Activated T-cell treated with anti-CD3 and anti-CD28 coated beads, Interleukin-2, amount 50 U/mL, for 48 hours (primary cell): ENCODE data around the gene SLC1A4.

ENCODE experiments used
- DNase-seq, 2 experiments: peaks; one replicate each; pipeline ENCODE4 v3.0.0-alpha.2; 2020

The SLC1A4 gene

DNA sequence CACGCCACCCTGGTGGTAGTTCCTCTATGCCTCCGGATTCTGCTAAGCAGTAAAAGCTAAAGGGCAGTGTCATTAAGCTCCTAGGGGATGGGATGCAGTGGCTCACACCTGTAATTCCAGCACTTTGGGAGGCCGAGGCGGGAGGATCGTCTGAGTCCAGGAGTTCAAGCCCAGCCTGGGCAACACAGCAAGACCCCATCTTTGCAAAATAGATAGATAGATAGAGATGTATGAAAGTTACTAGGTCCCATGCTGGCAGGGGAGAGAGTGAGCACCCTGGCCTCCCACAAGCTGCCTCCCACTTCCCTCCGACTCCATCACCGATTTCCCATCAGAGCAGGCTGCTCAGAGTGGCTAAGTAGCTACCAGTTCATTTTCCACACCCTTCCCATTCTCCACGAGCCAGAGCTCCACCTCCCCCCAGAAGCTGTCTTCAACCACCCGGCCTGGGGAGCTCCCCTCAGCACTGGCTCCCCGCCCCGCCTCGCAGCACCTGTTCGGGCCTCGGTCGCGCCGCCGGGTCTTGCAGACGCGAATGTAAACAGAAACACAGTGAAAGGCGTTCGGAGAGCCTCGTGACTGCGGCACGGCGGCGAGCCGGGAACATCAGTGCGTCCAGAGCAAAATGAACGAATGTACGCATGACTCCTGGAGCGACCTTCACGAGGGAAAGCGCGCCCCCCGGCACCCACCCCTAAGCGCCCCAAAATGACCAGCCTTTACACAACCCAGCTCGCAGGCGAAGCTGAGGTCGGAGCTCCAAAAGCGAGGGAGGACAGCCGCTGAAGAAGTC is 66.4 kb downstream of the SLC1A4 start:
- no peak for DNase-seq

DNA sequence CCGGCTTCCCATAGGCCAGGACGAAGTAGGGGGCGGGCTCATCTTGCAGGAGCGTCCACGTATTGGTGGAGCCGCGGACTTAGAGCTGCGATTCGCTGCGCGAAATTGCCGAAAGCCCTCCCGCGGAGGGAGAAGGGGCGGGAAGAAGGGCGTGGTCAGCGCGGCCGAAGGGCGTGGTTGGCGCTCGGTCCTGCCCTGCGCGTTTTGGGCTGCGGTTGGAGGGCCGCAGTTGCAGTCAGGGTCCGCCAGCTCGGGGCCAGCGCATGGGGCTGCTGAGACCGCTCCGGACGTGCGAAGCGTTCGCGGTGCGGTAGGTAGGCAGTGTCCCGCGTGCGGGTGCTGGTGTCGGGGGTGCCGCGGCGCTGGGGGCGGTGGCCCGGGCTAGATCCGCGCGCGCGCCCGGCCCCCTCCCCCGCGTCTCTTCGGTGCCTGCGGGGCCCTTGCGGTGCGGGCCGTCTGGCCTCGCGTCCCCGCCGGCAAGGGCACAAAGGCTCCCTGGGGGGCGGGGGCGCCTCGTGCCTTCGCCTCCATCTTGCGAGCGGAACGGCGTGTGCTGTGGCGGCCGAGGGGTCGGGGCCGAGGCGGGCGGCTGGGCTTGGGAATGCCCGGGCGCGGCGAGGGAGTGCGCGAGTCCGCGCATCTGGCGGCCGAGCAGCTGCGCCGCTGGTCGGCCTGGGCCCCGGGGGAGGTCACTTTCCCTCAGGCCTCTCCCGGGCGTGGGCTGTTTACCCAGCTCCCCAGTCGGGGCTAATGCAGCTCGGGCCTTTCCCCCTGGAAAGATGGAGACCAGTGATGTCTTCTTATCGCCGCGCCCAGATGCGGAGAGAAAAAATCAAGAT is 67.2 kb downstream of the SLC1A4 start, which contains the start of gene CEP68:
Gene CEP68, plus strand, starts transcription at position 202 of the 839 bp plus-strand sequence. CDS start 13,029 bp downstream, outside the sequence.
- DNase-seq: peak; percentile 95 to 97

DNA sequence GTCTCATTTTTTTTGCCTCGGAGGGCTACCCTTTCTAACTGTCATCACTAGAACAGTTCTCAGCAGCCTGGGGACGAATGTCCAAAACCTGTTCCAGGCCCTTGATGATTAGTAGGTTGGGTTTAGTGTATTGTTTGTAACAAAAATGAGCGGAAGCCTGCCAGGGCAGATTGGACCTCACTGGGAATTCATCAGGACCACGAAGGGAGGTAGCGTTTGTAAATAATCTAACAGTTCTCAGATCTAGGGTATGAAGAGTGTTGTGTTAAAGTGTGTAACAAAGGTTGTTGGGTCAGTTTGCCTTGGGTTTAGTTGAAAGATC is 67.8 kb downstream of the SLC1A4 start:
- no peak for DNase-seq

DNA sequence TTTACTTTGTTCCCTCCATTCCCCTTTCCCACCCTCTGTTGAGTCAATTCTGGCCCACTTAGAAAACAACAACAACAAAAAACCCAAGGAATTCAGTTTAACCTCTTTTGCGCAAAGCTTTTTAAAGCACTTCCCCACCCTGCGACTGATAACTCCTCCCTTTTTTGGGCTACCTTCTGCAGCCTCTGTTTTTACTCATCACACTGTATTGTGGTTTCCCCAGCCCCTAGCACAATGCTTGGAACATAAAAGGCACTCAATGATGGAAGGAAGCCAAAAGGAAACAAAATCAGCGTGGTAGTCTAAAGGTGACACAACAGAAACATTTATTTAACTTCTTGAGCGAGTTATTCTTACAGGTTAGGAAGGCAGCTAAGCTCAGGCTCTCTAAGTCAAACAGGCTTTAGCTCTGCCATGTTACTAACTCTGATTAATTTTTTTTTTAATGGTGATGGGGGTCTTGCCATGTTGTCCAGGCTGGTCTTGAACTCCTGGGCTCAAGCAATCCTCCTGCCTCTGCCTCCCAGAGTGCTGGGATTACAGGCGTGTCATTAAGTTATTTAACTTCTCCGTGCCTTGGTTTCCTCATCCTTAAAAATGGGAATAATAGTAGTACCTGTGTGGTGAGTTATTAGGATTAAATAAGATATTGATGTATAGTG is 68.3 kb downstream of the SLC1A4 start:
- peak in 1 of 2 experiments; percentile 47 for DNase-seq

DNA sequence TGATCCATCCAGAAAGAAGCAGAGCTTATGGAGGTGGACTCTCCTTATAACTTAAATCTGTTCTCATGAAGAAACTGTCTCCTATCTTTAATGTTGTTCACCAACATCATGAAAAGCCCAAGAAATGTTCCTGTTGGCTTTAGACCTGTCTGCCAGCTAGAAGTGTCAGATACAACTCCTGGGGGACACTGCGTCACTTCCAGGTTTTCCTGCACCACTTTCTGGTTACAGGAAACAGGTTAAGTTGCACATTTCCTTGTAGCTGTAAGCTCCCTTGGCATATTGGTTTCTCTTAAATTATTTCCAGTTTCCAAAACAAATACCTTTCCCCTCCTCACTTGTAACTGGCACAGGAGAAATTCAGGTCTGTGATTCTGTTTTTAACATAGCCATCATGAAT is 69.9 kb downstream of the SLC1A4 start:
- DNase-seq: no peak

DNA sequence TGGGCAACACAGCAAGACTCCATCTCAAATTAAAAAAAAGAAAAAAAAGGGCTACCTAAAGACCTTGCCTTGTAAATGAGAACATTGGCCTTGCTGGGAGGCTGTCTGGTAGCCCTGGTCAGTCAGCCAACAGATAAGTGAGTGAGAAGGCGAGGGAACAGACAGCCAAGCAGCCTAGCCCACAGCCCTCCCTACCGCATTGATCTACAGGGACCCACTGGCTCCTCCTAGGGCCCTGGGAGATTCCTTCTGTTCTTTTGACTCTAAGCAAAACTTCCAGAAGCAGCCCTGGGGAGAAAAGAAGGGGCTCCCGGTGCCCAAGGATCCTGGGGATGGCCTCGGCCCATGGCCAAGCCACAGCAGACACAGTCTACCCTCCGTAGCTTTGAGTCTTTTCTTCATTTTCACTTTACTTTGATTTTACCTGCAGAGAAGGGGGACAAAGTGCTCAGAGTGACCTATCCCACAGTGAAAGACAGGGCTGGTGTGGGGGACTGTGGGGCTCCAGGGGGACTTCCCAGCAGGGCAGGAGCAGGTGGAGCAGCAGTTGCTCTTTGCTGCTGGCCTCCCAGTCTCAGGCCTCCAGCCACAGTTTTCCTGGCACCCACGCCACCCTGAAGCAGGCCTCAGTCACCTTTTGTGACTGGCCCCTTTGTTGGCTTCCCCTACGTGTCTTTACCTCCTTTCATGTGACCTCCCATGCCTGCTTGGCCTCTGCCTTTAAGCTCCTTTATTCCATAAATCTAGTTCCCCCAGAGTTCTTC is 72.1 kb downstream of the SLC1A4 start:
- DNase-seq: no peak

DNA sequence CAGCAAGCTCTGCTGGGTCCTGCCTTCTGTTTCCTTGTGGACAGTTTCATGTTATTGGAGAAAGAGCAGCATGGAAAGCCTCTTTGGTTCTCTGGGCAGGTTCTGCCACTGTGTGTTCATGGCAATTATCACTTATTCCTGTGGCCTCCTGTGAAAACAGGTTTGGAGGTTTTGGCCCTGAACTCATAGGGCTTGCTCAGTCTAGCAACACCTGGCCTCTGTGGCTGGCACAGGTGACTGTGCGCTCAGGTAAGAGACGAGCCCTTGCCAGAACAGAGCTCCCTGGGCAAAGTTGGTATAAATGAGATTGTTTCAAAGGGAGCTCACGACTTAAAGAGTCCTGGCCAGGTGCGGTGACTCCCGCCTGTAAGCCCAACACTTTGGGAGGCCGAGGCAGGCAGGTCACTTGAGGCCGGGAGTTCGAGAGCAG is 72.7 kb downstream of the SLC1A4 start:
- no peak for DNase-seq

DNA sequence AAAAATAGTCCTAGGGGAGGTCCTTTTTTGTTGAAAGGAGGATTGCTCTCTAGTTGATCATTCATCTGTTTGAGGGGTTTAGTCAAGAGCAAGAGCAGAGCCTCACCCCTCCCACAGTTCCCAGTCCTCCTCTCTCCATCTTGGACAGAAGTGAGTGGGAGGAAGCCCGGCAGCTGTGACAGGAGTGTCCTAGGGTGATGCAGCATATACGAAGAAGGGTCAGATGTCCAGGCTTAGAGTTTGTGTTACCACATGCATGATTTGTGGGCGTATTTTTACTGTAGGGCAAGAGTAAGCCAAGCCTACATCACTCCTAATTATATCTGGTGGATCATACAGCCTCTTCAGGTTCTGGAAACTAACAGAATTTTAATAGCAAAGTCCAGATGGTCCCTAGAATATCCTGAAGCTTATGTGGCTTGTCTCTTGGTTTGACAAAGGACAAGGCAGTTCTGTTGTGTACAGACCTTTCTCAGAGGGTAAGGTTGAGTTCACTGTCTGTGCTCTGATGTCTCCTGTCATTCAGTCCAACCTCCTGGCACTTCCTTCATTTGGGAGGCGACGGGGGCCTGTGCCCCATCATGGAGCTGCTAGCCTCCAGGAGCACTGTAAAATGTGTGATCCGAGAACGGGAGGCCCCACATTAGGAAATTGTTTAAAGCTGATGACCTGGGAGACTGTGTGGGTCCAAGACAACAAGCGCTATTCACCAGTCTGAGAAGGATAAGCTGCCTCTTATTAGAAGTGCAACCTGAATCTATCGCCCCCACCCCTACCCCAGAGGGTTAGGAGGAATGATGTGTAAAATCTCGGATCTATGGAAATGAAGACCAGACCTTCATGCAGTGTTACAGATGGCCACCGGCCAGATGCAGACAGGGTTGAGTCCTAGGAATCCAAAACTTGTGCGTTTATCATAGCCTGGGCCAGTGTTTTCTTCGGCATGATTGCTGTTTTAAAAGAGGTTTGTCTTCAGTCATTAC is 73.9 kb downstream of the SLC1A4 start:
- DNase-seq: peak in 1 of 2 experiments; percentile 15

DNA sequence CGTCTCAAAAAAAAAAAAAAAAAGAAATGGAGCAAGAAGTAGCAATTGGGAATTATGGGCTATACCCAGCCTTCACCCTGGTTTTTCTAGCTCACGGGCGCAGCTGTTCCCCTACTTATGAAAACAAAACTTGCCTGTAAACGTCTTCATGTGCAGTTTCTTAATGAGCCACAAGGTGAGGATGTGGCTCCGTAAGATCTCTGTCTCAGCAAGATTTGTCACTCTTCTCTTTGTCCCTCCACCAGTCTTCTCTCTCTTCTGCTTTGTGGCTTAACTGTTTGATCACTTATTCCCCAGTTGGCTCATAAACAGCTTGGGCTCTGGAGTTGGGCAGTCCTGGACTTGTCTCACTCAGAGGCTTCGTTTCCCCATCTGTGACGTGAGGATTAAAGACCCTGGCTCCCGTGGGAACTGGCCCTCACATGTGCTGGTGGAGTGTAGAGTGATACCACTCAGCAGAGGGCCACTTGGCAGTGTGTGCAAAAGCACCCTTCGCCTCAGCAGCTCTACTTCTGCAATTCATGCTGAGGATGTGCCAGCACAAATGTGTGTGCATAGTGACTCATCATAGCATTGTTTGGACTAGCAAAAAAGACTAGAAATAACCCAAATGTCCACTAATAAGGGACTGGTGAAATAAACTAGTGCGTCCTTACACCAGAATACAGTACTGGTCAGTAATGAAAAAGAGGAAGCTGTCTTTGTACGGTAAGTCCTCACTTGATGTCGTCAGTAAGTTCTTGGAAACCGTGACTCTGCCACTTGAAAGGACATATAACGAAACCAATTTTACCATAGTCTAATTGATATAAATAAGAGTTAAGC is 75.7 kb downstream of the SLC1A4 start:
- peak; percentile 52 to 53 for DNase-seq

DNA sequence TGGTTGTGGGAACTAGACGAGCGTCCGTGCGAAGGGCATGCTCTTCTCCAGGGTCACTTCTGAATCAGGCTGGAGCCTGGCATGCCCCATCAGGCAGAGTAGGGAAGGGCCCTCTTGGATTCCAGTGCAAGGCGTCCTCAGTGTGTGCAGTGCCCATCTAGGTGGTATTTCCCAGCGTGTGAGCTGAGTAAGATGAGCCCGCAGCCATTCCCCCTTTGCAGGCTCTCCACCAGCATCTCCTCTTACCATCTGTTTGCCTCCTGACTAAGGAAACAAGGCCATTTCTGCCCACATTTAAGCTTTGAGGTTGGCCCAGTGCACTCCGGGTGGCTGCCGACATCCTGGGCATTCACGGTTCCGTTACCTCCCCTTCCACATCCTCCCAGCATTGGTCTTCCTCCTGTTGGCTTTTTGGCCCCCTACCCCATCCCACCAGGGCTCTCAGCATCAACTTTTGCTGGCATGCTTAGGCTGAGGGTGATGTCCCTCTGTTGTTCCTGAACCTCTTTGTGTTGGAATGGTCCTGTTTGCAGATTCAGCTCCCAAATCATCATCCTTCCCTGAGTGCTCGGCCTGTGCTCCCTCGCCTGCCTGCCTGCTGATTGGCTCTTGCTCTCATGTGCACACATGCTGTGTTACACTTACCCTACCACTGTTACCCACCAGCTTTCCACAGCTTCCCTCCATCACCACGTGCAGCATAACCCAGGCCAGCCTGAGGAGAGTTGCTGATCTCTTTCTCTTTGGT is 78.8 kb downstream of the SLC1A4 start:
- DNase-seq: no peak

DNA sequence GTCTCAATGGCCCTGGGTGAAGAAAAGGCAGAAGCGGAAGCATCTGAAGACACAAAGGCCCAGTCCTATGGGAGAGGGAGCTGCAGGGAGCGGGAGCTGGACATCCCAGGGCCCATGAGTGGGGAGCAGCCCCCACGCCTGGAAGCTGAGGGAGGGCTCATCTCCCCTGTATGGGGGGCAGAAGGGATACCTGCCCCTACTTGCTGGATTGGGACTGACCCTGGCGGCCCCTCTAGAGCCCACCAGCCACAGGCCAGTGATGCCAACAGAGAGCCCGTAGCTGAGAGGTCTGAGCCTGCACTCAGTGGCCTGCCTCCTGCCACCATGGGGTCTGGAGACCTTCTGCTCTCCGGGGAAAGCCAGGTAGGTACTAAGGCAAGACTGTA is 80.2 kb downstream of the SLC1A4 start:
- DNase-seq: no peak

DNA sequence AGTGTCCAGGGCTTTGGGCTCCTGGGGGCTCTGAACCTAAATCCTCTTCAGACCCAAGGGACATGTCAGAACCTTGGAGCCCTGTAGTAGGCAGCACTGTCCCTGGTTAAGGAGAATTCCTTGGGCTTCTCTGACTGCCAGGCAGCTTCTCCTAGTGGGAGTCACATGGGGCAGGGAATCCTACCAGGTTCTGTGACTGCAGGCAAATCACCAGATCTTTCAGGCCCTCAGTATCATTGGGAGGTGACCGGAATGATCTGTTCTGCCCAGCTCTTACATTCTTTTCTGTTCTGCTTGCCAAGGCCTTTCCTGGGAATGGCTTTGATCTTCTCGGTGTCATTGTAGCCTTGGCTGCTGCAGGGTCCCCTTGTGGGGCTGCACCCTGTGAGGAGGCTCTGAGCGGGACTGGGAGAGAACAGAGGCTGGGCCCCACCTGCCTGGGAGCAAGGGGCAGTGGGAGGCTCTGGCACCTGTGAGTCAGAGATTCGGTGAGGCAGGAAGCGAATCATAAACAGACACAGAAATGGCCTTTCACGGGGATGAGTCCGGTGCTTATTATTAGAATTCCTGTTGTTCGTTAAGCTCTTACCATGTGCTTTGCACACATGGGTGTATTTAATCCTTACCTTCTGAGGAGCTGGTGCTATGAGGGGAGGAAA is 81.1 kb downstream of the SLC1A4 start:
- DNase-seq: peak in 1 of 2 experiments; percentile 39

DNA sequence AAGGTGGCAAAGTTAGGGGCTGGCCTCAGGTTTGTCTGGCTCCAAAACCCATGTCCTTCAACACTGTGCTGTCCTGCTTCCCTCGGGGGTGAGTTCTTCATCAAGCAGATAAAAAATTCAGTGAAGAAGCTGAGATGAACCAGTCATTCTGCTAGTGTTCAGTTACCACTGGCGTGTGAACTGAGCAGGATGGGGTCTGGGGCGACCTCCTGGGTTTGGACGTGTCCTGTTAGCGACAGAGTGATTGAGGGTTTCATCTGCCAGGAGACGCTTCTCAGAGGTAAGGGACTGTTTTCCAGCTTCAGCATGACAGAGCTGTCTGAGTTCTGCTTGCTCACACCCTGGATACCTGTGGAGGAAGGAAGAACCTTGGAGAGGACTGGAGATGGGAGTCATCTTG is 81.7 kb downstream of the SLC1A4 start:
- no peak for DNase-seq

DNA sequence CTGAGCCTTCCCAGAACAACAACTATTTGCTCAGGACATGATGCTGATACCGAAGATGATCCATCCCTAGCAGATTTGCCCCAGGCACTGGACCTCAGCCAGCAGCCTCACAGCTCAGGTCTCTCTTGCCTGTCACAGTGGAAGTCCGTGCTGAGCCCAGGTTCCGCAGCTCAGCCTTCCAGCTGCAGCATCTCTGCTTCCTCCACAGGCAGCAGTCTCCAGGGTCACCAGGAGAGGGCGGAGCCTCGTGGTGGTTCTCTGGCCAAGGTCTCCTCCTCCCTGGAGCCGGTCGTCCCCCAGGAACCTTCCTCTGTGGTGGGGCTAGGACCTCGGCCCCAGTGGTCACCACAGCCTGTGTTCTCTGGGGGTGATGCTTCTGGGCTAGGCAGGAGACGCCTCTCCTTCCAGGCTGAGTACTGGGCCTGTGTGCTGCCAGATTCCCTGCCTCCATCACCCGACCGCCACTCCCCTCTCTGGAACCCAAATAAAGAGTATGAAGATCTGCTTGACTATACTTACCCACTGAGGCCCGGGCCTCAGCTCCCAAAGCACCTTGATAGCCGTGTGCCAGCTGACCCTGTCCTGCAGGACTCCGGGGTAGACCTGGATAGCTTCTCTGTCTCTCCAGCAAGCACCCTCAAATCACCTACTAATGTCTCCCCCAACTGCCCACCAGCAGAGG is 82.4 kb downstream of the SLC1A4 start:
- no peak for DNase-seq

DNA sequence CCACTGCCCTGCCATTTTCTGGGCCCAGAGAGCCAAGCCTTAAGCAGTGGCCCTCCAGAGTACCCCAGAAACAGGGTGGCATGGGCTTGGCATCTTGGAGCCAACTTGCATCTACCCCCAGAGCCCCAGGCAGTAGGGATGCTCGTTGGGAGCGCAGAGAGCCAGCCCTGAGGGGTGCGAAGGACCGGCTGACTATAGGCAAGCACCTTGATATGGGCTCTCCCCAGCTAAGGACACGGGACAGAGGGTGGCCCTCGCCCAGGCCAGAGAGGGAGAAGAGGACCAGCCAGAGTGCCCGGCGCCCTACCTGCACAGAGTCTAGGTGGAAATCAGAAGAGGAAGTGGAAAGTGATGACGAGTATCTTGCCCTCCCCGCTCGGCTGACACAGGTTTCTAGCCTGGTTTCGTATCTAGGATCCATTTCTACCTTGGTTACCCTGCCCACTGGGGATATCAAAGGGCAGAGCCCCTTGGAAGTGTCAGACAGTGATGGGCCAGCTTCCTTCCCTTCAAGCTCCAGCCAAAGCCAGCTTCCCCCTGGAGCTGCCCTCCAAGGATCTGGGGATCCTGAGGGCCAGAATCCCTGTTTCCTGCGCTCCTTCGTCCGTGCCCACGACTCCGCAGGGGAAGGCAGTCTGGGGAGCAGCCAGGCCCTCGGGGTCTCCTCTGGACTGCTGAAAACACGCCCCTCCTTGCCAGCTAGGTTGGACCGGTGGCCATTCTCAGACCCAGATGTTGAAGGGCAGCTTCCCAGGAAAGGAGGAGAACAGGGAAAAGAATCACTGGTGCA is 83.2 kb downstream of the SLC1A4 start:
- no peak for DNase-seq
